LNCaP clone FGC (cell line): ENCODE measurements around the gene MOSPD3.
"Not testable (repeated sequence)": the region's sequence is repeated elsewhere in the genome, so short reads cannot be mapped to it uniquely, and the experiment has no call there.

Source experiments
- DNase-seq: peaks from one replicate; pipeline ENCODE4 v3.0.0-alpha.2; 2011; ENCODE audit warnings: low read depth
- H3K4me3 ChIP-seq: 2 replicates; pipeline ENCODE4 v1.5.1; 2011; ENCODE audit warnings: mild to moderate bottlenecking, low read depth, low read length, control low read depth
- TF ChIP-seq, protein P1 (sequence below): IDR thresholded peaks from 2 replicates; pipeline ENCODE4 v1.5.1; 2012; ENCODE audit warnings: mild to moderate bottlenecking; ENCODE audit not compliant: control insufficient read depth, insufficient read depth; ENCODE audit errors: extremely low read depth

Gene MOSPD3, protein sequence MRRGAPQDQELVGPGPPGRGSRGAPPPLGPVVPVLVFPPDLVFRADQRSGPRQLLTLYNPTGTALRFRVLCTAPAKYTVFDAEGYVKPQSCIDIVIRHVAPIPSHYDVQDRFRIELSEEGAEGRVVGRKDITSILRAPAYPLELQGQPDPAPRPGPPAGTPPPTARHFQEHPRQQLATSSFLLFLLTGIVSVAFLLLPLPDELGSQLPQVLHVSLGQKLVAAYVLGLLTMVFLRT

DNA sequence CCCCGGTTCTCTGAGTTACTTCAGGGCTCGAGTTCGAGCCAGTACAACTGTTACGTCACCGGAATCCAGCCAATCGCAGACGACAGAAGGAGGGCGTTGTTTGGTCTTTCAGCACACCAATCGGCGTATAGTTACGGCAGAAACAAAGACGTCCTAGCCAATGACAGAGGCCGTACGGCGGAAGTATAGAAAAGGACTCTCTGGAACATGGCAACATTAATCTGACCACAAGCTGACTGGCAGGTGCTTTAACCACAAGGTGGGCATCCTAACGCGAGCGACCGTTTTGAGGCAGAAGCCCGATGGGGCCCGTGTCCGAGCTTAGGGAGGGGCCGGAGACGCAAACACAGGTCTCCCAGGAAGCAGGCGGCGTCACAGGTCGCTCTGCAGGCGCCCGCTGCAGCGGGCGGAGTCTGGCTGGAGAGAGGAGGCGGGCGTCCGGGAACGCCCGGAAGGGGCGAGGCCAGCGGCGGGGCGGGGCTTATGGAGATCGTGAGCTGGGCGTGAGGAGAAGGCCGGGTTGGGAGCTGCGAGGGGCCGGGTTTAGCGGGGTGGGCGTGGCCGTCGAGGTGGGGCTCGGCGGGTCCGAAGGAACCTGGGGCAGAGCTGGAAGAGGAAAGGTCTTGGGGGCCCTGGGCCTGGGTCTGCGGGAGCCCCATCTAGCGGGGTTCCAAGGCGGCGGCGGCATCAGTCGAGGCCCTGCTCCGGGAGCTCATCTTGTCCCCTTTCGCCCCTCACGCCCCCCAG lies at the start of gene MOSPD3:
TSS of gene MOSPD3 (plus strand) at position 558 of the 747 bp plus-strand sequence. CDS start 252 bp downstream, outside the sequence.
- peak within 1 kb of the TSS; percentile 89 for H3K4me3 ChIP-seq
- DNase-seq, result peak; percentile 99
- TF ChIP-seq, protein P1, sequence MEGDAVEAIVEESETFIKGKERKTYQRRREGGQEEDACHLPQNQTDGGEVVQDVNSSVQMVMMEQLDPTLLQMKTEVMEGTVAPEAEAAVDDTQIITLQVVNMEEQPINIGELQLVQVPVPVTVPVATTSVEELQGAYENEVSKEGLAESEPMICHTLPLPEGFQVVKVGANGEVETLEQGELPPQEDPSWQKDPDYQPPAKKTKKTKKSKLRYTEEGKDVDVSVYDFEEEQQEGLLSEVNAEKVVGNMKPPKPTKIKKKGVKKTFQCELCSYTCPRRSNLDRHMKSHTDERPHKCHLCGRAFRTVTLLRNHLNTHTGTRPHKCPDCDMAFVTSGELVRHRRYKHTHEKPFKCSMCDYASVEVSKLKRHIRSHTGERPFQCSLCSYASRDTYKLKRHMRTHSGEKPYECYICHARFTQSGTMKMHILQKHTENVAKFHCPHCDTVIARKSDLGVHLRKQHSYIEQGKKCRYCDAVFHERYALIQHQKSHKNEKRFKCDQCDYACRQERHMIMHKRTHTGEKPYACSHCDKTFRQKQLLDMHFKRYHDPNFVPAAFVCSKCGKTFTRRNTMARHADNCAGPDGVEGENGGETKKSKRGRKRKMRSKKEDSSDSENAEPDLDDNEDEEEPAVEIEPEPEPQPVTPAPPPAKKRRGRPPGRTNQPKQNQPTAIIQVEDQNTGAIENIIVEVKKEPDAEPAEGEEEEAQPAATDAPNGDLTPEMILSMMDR, result no peak

DNA sequence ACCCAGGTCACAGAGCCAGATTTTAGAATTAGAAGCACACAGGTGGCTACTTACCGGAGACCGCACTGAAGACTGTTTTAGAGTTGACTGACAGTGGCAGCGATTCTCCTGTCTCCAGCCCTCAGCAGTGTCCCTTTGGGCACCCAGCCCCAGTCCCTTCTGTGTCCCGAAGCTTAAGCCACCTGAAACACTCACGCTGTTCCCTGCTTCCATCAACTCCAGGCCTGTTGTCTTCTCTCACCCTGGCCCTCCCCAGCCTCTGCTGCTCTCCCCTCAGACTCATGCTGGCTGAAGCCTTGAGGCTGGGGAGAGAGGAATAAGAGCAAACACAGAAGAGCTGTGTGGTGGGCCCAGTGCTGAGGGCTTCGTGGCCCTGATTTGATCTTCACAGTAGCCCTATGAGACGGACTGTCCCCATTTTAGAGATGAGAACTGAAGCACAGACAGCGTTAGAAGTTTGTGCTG lies 49.2 kb upstream of the MOSPD3 start:
- DNase-seq, result no peak
- TF ChIP-seq, protein P1, result no peak

DNA sequence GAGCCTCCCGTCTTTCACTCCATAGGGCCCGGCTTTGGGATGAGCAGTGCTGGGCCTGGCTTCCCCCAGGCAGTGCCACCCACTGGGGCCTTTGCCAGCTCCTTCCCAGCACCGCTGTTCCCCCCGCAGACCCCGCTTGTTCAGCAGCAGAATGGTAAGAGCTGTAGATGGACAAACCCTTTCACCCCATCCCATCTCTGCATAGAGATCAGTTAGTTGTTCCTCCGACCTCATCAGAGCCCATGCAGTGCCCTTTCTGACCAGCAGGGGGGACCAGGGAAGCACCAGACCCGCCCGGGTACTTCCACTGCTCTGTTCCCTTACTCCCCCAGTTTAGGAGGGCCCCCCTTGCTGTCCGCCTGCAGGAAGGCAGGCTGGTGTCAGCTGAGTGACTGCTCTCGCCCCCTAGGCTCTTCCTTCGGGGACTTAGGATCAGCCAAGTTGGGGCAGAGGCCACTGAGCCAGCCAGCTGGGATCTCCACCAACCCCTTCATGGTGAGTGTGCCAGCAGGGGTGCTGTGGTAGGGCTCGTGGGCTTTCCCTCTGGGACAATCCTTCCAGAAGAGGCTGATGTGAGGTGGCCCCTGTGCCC lies 48.4 kb upstream of the MOSPD3 start:
- no peak for DNase-seq
- TF ChIP-seq, protein P1, result peak; percentile 76
- H3K4me3 ChIP-seq, result no peak overlapping the region

More for the DNA sequence above, 49.2 kb upstream of the MOSPD3 start:
- no peak overlapping the region for H3K4me3 ChIP-seq

DNA sequence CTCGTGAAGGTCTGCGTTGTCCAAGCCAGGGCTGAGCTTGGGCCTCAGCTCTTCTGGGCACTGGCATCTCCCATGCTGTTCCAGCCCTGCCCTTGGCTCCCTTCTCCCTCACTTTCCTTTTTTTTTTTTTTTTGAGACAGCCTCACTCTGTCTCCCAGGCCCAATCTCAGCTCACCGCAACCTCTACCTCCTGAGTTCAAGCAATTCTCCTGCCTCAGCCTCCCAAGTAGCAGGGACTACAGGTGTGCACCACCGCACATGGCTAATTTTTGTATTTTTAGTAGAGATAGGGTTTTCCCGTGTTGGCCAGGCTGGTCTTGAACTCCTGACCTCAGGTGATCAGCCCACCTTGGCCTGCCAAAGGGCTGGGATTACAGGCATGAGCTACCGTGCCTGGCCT lies 47.9 kb upstream of the MOSPD3 start:
- not testable (repeated sequence) for DNase-seq, H3K4me3 ChIP-seq

DNA sequence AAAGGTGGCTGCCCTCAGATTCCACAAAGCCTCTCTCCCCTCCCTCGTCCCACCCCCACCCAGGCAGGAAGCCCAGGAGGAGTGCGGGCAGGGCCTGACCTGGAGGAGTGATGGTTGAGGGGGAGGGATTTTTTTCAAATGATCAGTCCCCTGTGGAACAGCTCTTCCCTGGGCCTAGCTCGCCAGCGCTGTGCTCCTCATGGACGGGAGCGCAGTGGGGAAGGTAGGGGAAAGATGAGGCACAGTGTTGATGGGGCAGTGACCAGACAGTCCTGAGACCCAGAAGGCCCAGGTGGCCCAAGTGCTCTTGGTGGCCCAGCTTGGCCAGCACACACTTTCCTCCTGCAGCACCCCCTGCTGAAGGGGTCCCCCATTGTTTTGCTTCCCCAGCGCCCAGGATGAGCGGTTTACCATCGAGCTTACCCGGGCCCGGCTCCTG lies 47.2 kb upstream of the MOSPD3 start:
- no peak overlapping the region for H3K4me3 ChIP-seq
- TF ChIP-seq, protein P1, result no peak
- no peak for DNase-seq

DNA sequence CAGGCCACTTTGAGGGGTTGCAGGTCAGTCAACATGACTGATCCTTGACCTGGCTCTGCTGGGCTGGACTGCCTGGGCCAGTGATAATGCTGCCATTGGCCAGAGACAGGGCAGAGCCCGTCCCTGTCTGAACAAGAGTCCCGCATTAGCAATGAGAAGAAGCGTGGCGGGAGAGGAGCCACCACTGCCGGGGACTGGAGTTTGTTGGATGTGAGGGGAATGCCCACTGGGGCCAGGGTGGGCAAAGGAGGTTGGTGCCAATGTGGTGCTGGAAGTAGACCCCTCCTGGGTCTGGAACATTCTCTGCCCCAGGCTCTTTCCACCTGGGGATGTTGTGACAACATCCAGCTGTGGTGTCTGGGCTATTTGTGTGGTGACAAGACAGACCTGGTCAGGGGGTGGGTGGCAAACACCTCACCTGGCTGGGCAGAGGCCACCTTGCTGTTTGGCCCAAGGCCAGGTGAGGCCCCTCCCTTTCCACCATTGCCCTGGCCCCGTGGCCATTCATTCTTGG lies 46.3 kb upstream of the MOSPD3 start:
- TF ChIP-seq, protein P1, result no peak
- H3K4me3 ChIP-seq, result no peak overlapping the region
- no peak for DNase-seq

DNA sequence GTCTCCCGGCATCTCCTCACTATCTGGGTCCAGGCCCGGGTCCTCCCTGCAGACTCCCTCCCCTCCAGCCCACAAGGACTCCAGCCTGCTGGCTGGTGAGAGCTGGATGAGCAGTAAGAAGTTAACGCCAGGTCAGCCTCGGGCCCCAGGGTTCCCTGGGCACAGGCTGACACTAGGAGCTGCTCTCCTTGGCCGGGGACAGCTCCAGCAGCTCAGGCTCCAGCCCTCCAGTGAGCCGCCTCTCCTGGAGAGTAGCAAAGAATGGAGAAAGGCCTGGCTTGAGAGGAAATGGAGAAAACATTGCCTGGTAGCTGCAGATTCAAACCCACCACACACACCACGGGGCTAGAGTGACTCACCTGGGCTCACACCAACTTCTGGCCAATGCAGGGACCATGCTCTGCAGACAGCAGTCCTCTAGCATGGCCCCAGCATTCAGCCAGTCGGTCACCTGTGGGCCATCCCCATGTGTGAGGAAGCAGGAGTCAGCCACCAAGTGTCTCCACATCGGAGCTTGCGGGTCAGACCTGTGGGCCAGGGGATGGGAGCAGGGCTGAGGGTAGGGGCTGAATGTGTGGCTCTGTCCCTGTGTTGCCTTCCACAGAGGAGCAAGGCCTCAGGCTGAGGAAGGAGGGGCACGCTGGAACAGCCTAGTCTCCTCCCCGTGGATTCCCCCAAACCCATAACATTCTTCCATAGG lies 45.2 kb upstream of the MOSPD3 start:
- H3K4me3 ChIP-seq, result no peak overlapping the region
- DNase-seq, result no peak
- TF ChIP-seq, protein P1, result no peak
